Measurements from ENCODE around the gene GNG12.

Gene GNG12

DNA sequence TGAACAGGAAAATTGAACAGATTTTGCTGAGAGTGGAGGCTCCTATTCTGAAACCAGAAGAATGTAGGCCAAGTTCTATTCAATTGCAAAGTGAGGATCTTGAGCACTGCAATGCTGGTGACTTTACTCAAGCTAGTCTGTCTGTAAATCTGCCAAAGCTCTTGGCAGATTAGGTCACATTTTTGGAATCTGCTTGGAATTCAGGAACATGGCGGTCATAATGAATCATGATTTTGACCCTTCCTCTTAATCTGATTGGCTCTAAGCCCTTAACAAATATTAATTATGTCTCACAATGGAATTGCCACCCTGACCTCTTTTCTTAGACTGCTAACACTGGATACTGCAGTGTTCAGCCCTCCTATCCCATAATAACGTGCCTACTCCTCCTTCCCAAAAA, 7.2 kb upstream of the GNG12 start:
- no peak for DNase-seq (ENCODE audit: low read depth)

GRCh38 chr1:67839826-67840225, 6.6 kb upstream of the GNG12 start:
- DNase-seq (ENCODE audit: low read depth) = no peak

DNA sequence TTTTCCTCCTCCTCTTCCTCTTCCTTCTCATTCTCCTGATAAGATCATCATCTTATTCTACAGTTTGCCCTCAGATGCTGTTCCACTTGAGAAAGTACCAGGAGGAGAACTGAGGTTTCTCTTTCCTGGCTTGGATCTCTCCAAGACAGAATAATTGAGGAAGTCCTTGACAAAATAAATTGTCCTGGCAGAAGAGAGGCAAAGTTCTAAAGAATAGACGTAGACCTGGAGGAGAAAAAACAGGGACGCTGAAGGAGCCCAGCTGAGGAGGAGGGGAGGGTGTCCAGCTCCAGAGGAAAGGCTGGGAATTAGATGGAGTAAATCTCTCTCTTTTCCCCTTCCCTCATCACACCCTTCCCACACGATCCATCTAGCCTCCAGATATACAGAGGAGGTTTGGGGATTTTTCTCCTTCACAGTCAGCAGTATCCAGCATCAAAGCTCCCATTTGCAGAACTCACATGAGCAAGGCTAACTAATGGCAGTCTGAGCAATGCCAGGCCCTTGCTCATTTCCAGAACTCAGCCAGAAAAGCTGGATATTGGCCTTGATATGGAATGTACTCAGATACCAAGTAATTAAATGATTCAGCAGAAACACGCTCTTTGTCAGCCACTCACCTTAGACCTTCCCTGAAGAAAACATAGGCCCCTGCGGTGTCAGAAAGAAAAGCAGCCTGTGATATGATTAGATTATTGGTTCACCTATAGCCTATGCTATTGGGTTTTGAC, 5.1 kb upstream of the GNG12 start:
- no peak for DNase-seq (ENCODE audit: low read depth)

GRCh38 chr1:67836769-67837168, 3.5 kb upstream of the GNG12 start:
- no peak for DNase-seq (ENCODE audit: low read depth)

- no peak for DNase-seq (ENCODE audit: low read depth)
These were observed 2.6 kb upstream of the GNG12 start for GRCh38 chr1:67835663-67836452.

- DNase-seq (ENCODE audit: low read depth) = no peak
These were observed 1.1 kb upstream of the GNG12 start for GRCh38 chr1:67834246-67834877.

GRCh38 chr1:67833602-67833940, 304 bp upstream of the GNG12 start:
- no peak for DNase-seq (ENCODE audit: low read depth)

DNA sequence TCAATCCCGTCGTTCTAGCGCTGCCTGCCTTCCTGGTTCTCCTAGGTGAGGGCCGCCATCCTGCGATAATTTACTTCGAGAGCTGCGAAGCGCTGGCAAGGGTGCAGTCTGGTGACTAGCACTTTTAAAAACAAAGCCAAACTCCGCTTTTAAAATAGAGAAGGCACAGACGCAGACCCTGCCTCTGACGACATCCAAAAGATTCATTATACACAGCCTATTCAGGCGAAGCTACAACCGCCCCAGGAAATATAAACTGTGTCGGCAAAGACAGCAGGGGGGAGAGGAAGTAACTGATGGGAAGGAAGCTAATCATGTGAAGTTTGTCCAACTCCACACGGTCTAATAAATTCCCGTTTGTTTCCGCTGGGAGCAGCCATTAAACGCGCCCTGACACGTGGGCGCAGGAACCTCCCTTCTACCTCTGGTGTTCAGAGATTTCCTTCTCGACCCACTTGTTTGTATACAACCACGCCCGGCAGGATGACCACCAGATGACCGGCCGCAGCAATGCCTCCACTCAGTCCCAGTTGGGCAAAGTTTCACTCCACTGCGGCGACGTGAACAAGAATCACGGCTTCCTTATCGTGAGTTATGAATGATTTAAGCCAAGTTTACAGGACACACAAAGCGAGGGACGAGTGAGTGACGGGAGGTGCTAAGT, 1.3 kb downstream of the GNG12 start:
- no peak for DNase-seq (ENCODE audit: low read depth)

GRCh38 chr1:67830928-67831830, 2.1 kb downstream of the GNG12 start:
- no peak for DNase-seq (ENCODE audit: low read depth)

- no peak for DNase-seq (ENCODE audit: low read depth)
These were observed 3.0 kb downstream of the GNG12 start for GRCh38 chr1:67830226-67830625.

DNA sequence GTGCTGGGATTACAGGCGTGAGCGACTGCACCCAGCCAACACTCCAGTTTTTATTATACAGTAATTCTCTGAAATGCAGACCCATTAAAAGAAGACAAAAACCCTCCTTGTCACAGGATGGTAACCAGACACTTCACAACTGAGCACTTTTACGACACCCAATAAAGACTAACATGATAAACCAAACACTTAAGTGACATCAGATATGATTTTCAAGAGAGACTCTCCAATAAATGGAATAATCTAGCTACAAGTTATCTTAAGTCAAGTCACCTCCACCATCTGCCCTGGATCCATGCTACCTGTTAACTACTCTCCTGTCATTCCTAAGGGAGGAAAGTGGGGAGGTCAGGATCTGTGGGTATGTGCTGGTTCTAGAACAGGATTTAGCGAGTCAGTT, 5.6 kb downstream of the GNG12 start:
- DNase-seq (ENCODE audit: low read depth) = no peak

DNA sequence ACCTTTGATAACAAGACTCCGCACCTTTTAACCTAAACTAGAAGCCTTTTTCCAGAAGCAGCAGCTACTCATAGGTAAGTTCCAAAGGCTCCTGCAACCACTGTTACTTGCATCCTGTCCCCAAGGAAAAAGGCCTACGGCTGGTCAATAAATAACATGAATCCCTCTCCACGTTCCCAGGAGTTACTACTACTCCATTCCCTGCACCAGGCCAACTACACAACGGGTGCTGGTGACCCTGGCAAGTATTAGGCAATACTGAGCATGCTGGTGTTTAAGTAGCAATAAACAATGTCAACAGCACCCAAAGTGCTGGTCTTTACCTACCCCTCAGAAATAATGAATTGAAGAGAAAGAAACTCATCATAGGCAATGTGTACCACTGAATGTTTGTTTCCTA, 7.7 kb downstream of the GNG12 start:
- no peak for DNase-seq (ENCODE audit: low read depth)

GRCh38 chr1:67824766-67825165, 8.5 kb downstream of the GNG12 start:
- no peak for DNase-seq (ENCODE audit: low read depth)

DNA sequence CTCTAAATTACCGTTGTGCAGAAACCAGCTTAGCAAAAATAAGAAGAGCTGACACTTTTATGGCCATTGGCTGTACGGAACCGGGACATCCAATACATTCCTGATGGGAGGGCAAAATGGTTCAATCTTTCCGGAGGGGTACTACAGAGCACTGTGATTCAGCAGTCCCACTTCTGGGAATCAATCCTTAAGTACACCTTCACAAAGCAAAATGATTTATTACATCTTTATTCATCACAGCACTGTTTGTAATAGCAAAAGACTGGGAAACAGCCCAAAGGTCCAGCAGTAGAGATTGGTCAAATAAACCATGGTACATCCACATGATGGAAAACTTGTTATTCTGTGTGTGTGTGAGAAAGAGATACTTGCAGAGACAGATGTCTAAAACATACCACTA, 9.7 kb downstream of the GNG12 start:
- DNase-seq (ENCODE audit: low read depth) = no peak

- DNase-seq (ENCODE audit: low read depth) = no peak
These were observed 12.0 kb downstream of the GNG12 start for GRCh38 chr1:67821263-67821662.

- DNase-seq (ENCODE audit: low read depth) = no peak
These were observed 14.5 kb downstream of the GNG12 start for GRCh38 chr1:67818725-67819301.

DNA sequence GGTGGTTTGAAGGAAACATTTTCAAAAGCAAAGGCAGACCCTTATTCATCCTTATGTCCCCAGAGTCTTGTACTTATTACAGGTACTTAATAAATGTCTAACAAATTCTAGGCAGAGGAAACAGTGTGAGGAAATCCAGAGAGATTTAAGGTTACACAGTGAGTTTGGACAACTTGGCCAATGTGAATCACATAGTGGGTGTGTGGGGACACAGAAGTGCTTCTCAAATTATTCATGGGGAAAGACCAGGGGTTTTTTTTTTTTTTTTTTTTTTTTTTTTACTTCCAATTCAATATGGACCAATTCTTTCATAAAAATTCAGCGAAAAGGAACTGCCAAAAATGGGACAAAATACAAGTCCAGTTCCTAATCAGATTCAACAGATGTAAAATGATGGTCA, 15.1 kb downstream of the GNG12 start:
- DNase-seq (ENCODE audit: low read depth) = no peak

DNA sequence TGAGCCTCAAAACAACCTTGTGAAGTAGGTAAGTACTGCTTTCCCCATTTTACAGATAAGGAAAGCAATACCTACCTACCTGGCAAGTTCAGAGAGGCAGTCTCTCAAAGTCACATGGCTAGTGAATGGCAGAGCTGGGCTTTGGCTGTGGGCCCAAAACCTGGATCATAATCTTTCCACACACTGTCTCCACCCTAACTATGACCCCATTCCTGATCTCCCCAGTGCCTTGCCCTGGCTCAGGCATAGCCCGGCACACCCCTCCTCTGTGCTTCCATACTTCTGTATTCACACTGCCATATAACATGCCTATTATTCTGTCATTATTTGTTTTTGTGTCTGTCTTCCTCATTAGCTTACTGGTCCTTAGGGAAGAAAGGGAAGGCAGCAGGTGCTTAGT, 15.9 kb downstream of the GNG12 start:
- no peak for DNase-seq (ENCODE audit: low read depth)

GRCh38 chr1:67816506-67816905, 16.8 kb downstream of the GNG12 start:
- no peak for DNase-seq (ENCODE audit: low read depth)

- no peak for DNase-seq (ENCODE audit: low read depth)
These were observed 17.2 kb downstream of the GNG12 start for GRCh38 chr1:67816095-67816475.

DNA sequence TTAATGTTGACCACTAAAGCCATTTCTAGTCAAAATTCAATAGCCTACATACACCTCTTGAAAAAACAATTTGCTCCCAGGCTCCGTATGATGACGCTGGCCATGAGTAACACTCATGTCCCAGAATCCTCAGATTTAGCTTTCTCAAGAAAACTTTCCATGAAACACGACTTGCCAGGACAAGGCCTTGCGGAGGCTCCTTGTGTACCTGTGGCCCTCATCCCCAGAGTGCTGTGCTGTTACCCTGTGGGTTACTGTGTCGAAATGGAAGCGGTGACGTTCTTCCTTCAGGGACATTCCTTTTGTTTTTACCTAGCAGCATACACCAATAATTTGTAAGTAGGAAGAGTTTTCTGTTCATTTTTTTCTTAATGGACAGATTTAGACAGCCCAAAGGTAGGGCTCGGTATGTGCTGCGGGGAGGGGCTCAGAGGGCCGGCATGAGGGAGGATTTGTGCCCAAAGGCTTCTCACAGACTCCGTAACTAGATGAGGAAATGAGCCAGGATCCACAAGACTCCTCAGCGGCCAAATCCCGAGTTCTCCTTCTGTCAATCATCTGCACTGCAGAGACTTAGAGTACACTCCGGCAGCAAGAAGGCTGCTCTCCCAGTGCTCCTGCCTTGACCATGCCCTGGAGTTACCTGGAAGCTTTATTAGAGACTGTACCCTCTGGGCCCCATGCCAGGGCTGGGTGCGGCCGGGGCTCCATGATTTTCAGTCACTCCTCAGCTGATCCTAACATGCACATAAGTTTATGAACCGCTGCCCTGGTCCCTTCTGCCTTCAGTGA, 17.8 kb downstream of the GNG12 start:
- DNase-seq (ENCODE audit: low read depth) = no peak
